Fibroblast of lung (primary cell): Measurements from ENCODE around the gene JAG2.

Experiments used
- EZH2 ChIP-seq: IDR thresholded peaks from 2 replicates; pipeline ENCODE4 v1.5.1; 2012; ENCODE audit warnings: low read length, control low read depth, mild to moderate bottlenecking; ENCODE audit errors: missing control alignments
- TF ChIP-seq, protein P1 (sequence below), 2 donors: IDR thresholded peaks in 1 of 2; conservative IDR thresholded peaks in 1 of 2; 1 replicate in 1 of 2; 2 replicates in 1 of 2; pipeline ENCODE4 v1.5.1; 2011 to 2012; ENCODE audit warnings: low read length in 2 of 2, control low read depth in 1 of 2, inconsistent platforms in 1 of 2, low read depth in 1 of 2, mild to moderate bottlenecking in 1 of 2

- TF ChIP-seq, protein P1, sequence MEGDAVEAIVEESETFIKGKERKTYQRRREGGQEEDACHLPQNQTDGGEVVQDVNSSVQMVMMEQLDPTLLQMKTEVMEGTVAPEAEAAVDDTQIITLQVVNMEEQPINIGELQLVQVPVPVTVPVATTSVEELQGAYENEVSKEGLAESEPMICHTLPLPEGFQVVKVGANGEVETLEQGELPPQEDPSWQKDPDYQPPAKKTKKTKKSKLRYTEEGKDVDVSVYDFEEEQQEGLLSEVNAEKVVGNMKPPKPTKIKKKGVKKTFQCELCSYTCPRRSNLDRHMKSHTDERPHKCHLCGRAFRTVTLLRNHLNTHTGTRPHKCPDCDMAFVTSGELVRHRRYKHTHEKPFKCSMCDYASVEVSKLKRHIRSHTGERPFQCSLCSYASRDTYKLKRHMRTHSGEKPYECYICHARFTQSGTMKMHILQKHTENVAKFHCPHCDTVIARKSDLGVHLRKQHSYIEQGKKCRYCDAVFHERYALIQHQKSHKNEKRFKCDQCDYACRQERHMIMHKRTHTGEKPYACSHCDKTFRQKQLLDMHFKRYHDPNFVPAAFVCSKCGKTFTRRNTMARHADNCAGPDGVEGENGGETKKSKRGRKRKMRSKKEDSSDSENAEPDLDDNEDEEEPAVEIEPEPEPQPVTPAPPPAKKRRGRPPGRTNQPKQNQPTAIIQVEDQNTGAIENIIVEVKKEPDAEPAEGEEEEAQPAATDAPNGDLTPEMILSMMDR (conservative IDR thresholded peaks at IDR 0.05 in 1 of 2, IDR thresholded peaks at IDR 0.05 in 1 of 2; ENCODE audit: low read depth in 1 of 2, low read length in 2 of 2), result no peak
- TF ChIP-seq EZH2, result no peak
These were observed 7.9 kb upstream of the JAG2 start for GRCh38 chr14:105176513-105176912.
